HG02763 (cell line): ENCODE results near the gene MACIR.
"Not testable (repeated sequence)": the region's sequence is repeated elsewhere in the genome, so short reads cannot be mapped to it uniquely, and the experiment has no call there.

Experiments used
- ATAC-seq: cut with Tn5 transposase; IDR thresholded peaks from one replicate; pipeline ENCODE4 v1.9.1; 2021; ENCODE audit warnings: mild to moderate bottlenecking, moderate library complexity; ENCODE audit not compliant: unreplicated experiment

The MACIR gene, protein sequence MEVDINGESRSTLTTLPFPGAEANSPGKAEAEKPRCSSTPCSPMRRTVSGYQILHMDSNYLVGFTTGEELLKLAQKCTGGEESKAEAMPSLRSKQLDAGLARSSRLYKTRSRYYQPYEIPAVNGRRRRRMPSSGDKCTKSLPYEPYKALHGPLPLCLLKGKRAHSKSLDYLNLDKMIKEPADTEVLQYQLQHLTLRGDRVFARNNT

DNA sequence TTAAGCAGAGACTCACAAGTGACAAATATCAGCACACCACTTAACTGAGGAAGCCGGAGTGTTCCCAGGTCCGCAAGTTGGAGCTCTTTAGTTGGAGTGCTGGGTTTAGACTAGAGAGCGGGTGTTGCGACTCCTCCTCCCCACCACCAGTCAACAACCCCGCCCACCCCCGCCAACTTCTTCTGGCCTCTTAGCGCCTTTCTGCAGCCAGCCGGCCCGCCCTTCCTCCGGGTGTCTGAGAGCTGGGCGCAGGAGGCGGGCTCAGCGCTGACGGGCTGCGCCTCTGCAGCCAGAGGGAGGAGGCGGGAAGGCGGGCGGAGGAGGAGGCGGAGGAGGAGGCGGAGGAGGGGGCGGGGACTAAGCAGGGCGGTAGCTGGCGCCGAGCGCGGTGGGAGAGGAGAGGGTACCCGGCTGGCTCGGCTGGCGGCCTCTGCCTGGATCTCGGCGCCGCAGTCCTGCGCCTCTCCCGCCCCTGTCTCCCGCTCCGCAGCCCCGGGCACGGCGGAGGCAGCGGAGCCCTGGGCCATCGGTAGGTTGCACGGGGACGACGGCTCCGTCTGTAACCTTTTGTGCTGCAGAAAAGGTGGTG lies at the start of gene MACIR:
MACIR (plus strand) TSS at position 396 of the 589 bp plus-strand sequence. CDS start 17,157 bp downstream, outside the sequence.
- ATAC-seq: peak; percentile 79

DNA sequence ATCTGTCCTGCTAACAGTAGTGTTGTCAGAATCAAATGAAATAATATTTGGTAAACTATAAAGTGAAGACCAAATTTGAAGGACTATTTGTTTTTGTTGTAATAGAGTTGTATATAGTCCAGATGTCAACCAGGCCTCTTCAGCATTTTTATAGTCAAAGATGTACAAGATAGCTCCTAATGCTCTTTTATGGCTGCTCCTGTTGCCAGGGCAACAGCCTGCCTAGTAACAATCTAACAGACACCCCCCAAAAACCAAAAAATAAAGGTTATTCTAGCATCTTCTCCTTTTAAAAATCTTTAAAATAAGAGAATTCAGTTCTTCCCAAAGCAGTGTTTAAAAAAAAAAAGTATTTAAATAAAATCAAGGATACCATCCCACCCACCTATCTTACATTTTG lies 49.5 kb upstream of the MACIR start:
- no peak for ATAC-seq

DNA sequence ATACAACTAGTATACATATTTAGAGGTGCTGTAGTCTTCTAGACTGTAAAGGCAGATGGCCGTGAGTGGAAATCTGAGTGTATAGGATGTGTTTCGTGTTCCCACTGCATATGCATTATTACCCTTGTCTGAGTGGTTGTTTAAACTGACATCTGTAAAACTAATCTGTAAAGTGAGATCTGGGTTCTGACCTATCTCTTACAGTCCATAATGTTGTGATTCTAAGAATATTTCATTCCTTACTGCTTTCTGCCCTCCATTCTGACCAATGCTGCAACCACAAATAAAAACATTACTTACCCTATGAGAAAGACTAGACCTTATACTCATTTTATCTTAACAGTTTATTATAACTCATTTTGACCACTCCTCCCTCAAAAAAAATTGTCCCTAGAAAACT lies 47.6 kb upstream of the MACIR start:
- no peak for ATAC-seq

DNA sequence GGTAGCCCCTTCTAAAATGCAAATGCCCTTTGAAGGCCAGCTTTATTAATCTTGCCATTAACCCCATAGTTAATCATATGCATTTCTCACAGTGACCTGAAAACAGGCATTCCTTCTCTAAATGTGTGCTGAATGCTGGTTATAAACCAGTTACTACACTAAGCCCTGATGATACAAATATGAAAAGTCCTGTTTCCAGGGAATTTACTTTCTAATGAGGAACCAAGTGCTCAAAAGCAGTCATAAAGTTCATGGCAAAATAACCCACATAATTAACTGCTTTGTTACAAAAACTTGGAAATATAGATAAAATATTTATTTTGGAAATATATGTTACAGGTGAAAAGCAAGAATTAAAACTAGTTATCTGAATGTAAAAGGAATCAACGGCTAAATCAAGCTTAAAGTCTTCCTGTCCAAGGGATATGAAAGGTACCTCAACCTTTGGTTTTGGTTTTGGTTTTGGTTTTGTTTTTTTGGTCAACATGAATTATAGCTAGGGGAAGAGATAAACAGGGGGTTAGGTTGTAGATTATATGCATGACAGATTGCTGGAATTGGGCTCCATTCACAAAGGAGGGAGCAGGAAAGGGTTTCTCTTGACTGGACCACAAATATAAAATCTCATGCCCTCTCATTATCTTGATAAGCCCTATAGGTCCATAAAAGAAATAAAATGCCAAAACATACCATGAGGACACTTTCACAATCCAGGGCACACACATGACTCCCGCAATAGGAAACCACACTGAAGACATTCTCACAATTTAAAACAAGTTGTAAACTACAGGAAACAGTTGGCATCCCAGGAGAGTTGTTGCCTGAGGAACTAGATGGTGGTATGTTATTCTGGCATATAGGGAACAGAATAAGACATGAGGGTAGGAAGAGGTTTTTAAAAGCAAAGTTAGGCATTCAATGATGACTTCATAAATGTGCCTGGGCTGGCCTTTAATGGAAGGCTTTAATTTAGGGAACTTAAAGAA lies 46.7 kb upstream of the MACIR start:
- ATAC-seq: no peak

DNA sequence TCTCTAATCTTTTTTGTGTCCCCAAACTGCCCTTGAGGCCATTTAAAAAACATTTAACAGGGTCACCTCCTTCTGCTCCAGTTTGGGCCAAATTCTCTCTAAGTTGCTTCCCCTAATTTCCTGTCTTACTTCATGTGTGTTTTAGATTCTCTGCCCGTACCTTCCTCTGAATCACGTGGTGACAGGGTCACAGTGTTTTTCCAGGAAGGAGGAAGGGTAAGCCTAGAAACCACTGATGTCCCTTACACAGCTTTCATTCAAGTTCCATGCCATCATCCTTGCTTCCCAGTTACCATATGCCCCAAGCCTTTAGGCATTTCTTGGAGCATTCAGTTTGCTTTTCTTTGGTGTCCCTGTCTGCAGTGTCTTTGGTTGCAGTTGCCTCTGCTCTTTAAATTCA lies 42.4 kb upstream of the MACIR start:
- ATAC-seq: no peak

DNA sequence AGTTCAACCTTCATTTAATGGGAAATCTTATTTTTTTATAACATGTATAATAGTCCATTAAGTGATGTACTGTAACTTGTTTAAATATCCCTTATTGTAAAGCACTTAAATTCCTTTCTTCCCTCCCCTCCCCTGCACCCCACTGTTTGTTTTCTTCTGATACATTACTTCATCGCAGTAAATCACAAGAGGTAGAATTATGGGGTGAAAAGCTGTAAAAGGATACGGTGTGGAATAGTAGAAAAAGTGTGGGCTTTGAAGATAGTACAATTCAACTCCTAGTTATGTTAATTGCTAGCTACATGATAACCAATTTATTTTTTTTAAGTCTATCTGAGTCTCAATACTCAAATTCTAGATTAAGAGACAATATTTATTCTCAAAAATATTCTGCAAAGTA lies 41.9 kb upstream of the MACIR start:
- no peak for ATAC-seq

DNA sequence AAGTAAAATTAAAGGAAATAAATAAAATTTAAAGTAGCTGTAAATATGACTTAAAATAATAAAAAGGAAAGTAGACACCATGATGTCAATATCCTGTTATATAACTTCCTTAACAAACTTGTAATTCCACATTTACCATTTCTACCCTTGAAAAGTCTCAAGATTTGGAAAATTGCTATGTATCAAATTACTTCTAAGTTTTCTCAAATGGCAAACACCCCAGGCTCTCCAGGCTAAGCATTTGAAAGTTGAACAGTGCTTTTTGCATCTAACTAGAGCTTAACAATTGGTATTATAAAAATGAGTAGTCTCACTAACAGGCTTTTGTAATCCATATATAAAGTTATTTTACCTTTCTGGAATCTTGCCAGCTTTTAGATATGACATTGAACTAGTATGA lies 41.5 kb upstream of the MACIR start:
- ATAC-seq: no peak

DNA sequence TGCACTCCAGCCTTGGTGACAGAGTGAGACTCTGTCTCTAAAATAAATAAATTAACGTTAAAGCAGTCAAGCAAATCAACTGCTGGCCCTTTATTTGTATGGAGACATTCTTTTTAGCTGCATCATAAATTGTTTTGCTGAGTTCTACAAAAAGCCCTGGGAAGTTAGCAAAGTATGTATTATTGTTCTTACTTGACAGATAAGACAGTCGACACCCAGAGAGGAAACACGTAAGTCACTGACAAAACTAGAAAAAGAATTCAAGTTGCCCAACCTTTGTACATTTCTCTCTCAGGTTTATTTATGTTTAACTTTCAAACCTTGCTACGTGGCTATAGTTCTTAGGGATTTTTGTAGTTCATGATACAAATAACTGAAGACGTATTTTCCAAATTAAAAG lies 40.4 kb upstream of the MACIR start:
- ATAC-seq: no peak

DNA sequence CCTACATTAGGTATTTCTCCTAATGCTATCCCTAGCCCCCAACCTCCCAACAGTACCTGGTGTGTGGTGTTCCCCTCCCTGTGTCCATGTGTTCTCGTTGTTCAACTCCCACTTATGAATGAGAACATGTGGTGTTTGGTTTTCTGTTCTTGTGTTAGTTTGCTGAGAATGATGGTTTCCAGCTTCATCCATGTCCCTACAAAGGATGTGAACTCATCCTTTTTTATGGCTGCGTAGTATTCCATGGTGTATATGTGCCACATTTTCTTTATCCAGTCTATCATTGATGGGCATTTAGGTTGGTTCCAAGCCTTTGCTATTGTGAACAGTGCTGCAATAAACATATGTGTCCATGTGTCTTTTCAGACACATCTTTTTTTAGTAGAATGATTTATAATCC lies 39.5 kb upstream of the MACIR start:
- ATAC-seq: not testable (repeated sequence)

DNA sequence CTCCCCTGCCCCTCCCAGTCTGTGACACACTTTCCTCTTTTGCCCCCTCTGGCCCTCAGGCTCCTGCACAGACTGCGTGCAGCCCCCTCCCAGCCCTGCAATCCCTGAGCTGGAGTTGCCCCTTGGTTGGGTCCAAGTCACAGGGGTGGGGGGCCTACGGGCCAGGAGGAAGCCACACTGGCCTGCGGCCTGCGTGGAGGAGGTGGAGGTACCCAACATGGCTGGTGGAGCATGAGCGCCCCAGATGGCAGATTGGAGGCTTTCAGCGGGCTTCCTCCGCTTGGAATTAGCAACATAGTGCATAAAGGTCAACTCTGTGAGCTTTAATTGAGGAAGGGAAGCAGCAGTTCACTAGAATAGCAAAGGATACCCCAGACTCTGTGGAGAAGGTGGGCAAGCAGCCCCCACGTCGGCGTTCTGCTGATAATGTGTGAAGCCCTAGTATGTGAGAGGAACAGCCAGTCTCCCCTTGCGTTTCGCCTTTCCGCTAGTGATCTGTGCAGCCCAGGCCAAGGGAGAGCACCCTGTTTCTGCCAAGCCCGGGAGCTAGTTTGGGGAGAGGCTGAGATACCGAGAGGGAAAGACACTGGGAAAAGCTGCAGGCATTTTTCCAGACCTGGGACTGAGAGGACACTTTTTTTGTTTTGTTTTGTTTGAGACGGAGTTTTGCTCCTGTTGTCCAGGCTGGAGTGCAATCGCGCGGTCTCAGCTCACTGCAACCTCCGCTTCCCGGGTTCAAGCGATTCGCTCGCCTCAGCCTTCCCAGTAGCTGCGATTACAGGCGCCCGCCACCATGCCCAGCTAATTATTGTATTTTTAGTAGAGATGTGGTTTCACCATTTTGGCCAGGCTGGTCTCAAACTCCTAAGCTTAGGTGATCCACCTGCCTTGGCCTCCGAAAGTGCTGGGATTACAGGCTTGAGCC lies 35.3 kb upstream of the MACIR start:
- ATAC-seq: no peak

DNA sequence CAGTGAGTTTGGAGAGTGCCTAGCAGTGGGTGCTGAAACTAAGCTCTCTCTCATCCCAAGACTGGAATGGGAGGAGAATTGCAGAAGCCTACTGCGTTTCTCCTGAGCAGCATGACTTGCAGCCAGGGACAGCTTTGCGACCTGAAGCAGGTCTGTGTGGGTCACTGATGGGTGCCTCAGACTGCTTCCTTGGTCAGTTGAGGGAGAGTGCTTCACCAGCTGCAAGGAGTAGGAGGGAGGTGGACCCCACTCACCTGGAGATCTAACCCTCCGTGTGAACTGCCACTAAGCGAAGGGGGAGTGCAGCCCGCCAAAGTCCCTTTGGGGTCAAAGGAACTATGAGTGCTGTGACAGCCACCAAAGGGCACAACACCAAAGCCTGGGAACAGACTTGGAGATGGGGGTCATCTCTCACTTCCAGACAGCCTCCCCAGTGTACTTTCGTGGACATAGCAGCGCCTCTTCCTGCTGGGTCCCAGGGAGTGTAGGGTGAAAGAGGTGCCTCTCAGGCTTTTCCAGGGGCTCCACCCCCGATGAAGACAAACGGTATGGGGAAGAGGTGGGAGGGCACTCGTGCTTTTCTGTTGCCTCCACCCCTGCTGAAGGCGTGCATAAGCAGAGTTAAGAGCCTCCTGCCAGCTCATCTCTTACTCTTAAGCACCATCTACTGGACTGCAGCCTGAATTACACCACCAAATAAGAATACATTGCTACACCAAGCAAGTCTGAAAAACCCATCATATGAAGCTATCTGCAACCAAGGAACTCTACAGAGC lies 34.3 kb upstream of the MACIR start:
- ATAC-seq: peak; percentile 92

DNA sequence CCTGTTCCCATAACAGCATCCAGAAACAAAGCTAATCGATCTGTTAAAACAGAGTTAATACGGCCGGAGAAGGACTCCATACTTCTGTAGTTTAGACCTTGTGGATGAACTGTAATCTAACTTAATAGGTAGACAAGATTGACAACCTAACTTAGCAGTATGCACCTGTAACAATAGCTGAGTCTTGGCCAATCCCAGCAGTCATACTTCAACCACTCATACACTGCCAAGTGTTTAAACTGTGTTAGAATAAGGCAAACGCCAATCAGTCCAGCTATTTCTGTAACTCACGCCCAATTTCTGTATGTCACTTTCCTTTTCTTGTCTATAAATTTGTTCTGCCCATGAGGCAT lies 33.7 kb upstream of the MACIR start:
- ATAC-seq: no peak

DNA sequence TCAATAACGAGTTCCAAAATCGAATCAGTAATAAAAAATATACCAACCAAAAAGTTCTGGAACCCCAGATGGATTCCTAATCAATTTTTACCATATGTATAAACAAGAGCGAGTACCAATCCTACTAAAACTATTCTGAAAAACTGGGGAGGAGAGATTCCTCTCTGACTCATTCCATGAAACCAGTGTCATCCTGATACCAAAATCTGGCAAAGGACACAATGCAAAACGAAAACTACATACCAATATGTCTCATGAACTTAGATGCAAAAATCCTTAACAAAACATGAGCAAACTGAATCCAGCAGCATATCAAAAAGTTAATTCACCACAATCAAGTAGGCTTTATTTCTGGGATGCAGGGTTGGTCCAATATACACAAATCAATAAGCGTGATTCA lies 30.5 kb upstream of the MACIR start:
- no peak for ATAC-seq

DNA sequence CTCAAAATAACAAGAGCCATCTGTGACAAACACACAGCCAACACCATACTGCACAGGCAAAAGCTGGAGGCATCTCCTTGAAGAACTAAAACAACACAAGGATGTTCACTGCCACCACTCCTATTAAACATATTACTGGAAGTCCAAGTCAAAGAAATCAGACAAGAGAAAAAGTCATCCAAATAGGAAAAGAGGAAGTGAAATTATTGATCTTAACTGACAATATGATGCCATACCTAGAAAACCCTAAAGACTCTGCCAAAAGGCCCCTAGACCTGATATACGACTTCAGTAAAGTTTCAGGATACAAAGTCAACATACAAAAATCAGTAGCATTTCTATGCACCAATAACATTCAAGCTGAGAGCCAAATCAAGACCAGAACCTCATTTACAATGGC lies 30.0 kb upstream of the MACIR start:
- no peak for ATAC-seq

DNA sequence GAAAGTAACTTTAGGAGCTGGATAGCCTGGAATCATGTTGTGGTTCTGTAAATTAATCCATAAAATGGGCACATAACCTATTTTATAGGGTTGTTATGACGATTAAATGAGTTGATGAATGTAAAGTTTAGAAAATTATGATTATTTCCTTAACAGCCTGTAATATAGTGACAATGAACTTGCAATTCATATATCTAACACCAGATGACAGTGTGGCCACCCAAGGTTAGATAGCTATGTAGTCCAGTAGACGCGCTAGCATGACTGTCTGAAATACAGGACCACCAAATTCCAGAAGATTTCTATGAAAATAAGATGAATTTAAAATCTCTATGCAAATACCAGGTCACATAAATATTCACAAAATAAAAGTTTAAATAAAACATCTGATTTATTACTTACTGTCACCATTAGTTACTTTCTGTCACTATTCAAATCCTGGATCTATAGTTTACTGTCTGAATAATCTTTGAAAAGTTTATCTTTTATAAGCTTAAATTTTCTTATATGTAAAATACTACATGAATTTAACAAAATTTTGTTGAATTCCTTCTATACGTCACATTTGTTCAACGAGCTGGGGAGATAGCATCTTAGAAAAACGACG lies 26.1 kb upstream of the MACIR start:
- ATAC-seq: peak; percentile 64

DNA sequence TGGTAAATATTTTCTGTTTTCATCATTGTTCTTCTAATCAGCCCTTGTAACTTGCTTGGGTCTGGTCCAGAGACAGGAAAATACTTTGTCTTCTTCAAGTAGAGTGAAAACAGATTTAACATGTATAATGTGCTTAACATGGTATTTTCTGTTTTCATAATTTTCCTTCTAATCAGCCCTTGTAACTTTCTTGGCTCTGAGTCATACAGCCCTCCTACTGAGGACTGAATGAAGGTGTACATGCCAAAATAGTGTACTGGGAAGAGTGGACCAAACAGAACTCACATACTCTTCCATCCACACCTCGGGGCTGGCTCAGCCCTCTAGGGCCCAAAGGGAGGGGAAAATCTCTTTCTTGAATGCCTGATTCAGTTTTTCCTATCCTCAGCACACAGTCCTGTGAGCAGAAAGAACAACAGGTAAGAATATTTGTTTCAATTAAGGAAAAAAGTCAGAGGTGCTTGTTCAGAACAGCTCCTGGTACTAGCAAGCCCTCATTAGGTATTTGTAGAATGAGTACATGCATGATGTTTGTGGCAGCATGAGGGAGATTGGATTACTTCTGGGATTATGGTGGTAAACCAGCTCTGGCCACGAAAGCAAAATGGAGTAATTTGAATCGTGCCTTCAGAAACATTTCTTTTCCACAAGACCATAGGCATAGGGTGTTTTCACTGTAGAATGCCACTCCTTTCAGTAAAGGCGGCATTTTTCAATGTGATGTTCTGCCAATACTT lies 24.2 kb upstream of the MACIR start:
- no peak for ATAC-seq

DNA sequence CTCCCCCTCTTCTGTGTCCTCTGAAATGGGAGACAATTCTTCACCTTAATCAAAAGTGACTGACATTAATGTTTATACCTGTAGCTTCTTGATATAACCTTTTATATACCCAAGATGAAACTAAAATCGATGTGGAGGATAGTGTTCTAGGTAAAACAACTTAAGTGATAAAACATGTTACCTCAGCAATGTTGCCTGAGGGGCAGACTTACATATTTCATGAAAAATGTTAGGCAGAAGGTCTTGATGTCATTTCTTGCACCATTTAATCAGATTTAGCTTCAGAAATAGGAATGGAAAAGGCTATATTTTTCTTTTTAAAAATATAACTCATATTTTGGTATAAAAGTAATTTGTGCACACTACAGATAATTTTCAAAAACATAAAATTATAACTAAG lies 22.7 kb upstream of the MACIR start:
- no peak for ATAC-seq

DNA sequence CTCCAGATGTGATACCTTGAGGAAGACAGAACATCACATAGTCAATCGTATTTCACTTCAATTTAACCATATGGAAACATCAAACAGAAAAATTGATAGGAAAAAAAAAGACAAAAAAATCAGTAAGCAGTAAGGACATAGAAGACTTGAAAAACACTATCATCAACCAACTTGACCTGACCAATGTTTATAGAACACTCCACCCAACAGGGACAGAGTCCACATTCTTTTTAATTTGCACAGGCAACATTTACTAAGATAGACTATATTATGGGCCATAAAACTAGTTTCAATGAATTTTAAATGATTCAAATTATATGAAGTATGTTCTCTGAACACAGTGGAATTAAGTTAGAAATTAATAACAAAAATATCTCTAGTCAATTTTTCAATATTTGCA lies 20.8 kb upstream of the MACIR start:
- no peak for ATAC-seq

DNA sequence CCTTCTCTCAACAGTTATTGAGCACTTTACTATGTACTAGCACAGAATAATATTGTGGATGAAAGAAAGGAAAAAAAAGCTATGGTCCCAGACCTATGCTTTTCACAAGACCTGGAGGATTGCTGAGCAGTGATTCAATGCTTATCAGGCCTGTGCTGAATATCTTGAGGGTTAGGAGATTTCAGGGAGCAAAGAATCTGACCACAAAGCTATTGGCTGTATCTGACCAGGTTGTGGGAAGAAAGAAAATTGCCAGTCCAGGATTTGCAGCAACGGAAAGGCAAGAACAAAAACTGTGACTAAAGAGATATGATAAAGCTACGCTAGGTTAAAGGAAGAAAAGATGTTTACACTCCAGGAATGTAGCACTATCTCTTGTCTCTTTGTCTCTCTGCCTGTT lies 14.9 kb upstream of the MACIR start:
- no peak for ATAC-seq
